GM12878 (cell line): ENCODE results near the gene CD70. TPM values are rescaled to one million over a fixed set of nuclear protein-coding genes. Genes with fewer than 3 reads are reported as not detected.
A peak's percentile ranks its signal among the peaks of the same experiment; 100 is the strongest.

Experiments used
- ASH2L ChIP-seq: fragments of 300-600, 200-600 bp; sonication (generic); IDR thresholded peaks from 2 replicates; pipeline ENCODE4 v1.6.1; 2017; ENCODE audit warnings: low read depth, mild to moderate bottlenecking, borderline replicate concordance
- CHD2 ChIP-seq: IDR thresholded peaks from 2 replicates; pipeline ENCODE4 v1.6.1; 2011; ENCODE audit warnings: low read depth, low read length, improper control_type of control experiment, borderline replicate concordance
- EED ChIP-seq: sonication (generic); IDR thresholded peaks from 2 replicates; pipeline ENCODE4 v1.6.1; 2016; ENCODE audit warnings: antibody characterized with exemption, low read depth
- IRF3 ChIP-seq: fragments of 450-650 bp; IDR thresholded peaks from 2 replicates; pipeline ENCODE4 v1.6.1; 2014; ENCODE audit warnings: mild to moderate bottlenecking
- IRF5 ChIP-seq: fragments of 450-650 bp; IDR thresholded peaks from 2 replicates; pipeline ENCODE4 v1.6.1; 2017; ENCODE audit warnings: borderline replicate concordance
- JUNB ChIP-seq: IDR thresholded peaks from 2 replicates; pipeline ENCODE4 v1.6.1; 2016; ENCODE audit warnings: antibody characterized with exemption, mild to moderate bottlenecking
- MTA2 ChIP-seq: fragments of 450-650 bp; IDR thresholded peaks from 2 replicates; pipeline ENCODE4 v1.6.1; 2016; ENCODE audit warnings: low read depth, mild to moderate bottlenecking, moderate library complexity
- MXI1 ChIP-seq: fragments of 150-350 bp; IDR thresholded peaks from 2 replicates; pipeline ENCODE4 v1.6.1; 2011; ENCODE audit warnings: low read depth, mild to moderate bottlenecking, inconsistent platforms, low read length, improper control_type of control experiment
- NBN ChIP-seq: fragments of 450-650 bp; IDR thresholded peaks from 2 replicates; pipeline ENCODE4 v1.6.1; 2016
- RB1 ChIP-seq: fragments of 450-650 bp; formaldehyde crosslinking; IDR thresholded peaks from 2 replicates; pipeline ENCODE4 v1.6.1; 2017; ENCODE audit warnings: mild to moderate bottlenecking, borderline replicate concordance
- STAT3 ChIP-seq: IDR thresholded peaks from 2 replicates; pipeline ENCODE4 v1.6.1; 2011; ENCODE audit warnings: low read depth, low read length, improper control_type of control experiment
- TBL1XR1 ChIP-seq: IDR thresholded peaks from 2 replicates; pipeline ENCODE4 v1.6.1; 2012; ENCODE audit warnings: low read depth, low read length, improper control_type of control experiment
- ZNF217 ChIP-seq: fragments of 450-650 bp; IDR thresholded peaks from 2 replicates; pipeline ENCODE4 v1.6.1; 2017; ENCODE audit warnings: antibody characterized with exemption, mild to moderate bottlenecking
- polyA plus RNA-seq, 11 experiments: library from polyadenylated mRNA; depleted of rRNA in 4 of 11; unstranded in 6 of 11; stranded (reverse) in 5 of 11; fragments of >200 nt; fragmentation: Nextera tagmentation in 4 of 11; fragmentation: Illumina TruSeq in 1 of 11; extraction: Ambion mirVana in 4 of 11; extraction: Trizol in 1 of 11; gene quantifications; 1 replicate in 1 of 11; 2 replicates in 10 of 11; pipeline versions ENCODE4 v1.2.1 to v1.2.3, GENCODE V29; 2011 to 2016; ENCODE audit warnings: inconsistent platforms in 2 of 11, missing spikeins in 2 of 11, low read depth in 1 of 11
- total RNA-seq, 4 experiments: library from RNA; depleted of rRNA in 3 of 4; stranded (reverse); fragments of >200 nt in 3 of 4; fragmentation: Illumina TruSeq in 1 of 4; extraction: Trizol in 1 of 4; gene quantifications; 2 replicates each; pipeline versions ENCODE4 v1.2.1 to v1.2.3, GENCODE V29; 2013 to 2021
- TF ChIP-seq, protein P1 (sequence below): fragments of 150-350 bp; IDR thresholded peaks from 2 replicates; pipeline ENCODE4 v1.6.1; 2016; ENCODE audit warnings: low read depth, low read length
- TF ChIP-seq, protein P2 (sequence below): fragments of 450-650 bp; formaldehyde crosslinking; IDR thresholded peaks from 2 replicates; pipeline ENCODE4 v1.5.0; 2022; ENCODE audit warnings: mild to moderate bottlenecking, missing genetic modification characterization
- TF ChIP-seq, protein P3 (sequence below): fragments of 450-650 bp; IDR thresholded peaks from 2 replicates; pipeline ENCODE4 v1.6.1; 2016; ENCODE audit warnings: mild to moderate bottlenecking, moderate library complexity, borderline replicate concordance

Gene CD70
- total and polyA plus RNA-seq, 10 of the 15 experiments (the other 5 are each of a cell fraction or from before 2014, with no cell fraction given), result 16.4 to 441 (median 265) TPM

GRCh38 chr19:6587093-6587820 is 3.7 kb downstream of the CD70 start (continued):
- TF ChIP-seq RB1 (no peak; the same call in 1 of the 2 replicates), EED (no peak), MTA2 (peak; percentile 36; the same call in 1 of the 2 replicates), CHD2 (peak; percentile 54; the same call in 1 of the 2 replicates), MXI1 (peak; percentile 77), TBL1XR1 (no peak), IRF3 (no peak), NBN (peak; percentile 96; the same call in 1 of the 2 replicates), STAT3 (no peak), IRF5 (no peak; the same call in 1 of the 2 replicates), ASH2L (no peak), JUNB (no peak), ZNF217 (0 out of 2 replicates have a peak, but pooled peaks have one; percentile 20)
- TF ChIP-seq, protein P1, sequence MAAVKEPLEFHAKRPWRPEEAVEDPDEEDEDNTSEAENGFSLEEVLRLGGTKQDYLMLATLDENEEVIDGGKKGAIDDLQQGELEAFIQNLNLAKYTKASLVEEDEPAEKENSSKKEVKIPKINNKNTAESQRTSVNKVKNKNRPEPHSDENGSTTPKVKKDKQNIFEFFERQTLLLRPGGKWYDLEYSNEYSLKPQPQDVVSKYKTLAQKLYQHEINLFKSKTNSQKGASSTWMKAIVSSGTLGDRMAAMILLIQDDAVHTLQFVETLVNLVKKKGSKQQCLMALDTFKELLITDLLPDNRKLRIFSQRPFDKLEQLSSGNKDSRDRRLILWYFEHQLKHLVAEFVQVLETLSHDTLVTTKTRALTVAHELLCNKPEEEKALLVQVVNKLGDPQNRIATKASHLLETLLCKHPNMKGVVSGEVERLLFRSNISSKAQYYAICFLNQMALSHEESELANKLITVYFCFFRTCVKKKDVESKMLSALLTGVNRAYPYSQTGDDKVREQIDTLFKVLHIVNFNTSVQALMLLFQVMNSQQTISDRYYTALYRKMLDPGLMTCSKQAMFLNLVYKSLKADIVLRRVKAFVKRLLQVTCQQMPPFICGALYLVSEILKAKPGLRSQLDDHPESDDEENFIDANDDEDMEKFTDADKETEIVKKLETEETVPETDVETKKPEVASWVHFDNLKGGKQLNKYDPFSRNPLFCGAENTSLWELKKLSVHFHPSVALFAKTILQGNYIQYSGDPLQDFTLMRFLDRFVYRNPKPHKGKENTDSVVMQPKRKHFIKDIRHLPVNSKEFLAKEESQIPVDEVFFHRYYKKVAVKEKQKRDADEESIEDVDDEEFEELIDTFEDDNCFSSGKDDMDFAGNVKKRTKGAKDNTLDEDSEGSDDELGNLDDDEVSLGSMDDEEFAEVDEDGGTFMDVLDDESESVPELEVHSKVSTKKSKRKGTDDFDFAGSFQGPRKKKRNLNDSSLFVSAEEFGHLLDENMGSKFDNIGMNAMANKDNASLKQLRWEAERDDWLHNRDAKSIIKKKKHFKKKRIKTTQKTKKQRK, result no peak
- TF ChIP-seq, protein P2, sequence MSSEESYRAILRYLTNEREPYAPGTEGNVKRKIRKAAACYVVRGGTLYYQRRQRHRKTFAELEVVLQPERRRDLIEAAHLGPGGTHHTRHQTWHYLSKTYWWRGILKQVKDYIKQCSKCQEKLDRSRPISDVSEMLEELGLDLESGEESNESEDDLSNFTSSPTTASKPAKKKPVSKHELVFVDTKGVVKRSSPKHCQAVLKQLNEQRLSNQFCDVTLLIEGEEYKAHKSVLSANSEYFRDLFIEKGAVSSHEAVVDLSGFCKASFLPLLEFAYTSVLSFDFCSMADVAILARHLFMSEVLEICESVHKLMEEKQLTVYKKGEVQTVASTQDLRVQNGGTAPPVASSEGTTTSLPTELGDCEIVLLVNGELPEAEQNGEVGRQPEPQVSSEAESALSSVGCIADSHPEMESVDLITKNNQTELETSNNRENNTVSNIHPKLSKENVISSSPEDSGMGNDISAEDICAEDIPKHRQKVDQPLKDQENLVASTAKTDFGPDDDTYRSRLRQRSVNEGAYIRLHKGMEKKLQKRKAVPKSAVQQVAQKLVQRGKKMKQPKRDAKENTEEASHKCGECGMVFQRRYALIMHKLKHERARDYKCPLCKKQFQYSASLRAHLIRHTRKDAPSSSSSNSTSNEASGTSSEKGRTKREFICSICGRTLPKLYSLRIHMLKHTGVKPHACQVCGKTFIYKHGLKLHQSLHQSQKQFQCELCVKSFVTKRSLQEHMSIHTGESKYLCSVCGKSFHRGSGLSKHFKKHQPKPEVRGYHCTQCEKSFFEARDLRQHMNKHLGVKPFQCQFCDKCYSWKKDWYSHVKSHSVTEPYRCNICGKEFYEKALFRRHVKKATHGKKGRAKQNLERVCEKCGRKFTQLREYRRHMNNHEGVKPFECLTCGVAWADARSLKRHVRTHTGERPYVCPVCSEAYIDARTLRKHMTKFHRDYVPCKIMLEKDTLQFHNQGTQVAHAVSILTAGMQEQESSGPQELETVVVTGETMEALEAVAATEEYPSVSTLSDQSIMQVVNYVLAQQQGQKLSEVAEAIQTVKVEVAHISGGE (CRISPR knock-in tag), result no peak
- TF ChIP-seq, protein P3, sequence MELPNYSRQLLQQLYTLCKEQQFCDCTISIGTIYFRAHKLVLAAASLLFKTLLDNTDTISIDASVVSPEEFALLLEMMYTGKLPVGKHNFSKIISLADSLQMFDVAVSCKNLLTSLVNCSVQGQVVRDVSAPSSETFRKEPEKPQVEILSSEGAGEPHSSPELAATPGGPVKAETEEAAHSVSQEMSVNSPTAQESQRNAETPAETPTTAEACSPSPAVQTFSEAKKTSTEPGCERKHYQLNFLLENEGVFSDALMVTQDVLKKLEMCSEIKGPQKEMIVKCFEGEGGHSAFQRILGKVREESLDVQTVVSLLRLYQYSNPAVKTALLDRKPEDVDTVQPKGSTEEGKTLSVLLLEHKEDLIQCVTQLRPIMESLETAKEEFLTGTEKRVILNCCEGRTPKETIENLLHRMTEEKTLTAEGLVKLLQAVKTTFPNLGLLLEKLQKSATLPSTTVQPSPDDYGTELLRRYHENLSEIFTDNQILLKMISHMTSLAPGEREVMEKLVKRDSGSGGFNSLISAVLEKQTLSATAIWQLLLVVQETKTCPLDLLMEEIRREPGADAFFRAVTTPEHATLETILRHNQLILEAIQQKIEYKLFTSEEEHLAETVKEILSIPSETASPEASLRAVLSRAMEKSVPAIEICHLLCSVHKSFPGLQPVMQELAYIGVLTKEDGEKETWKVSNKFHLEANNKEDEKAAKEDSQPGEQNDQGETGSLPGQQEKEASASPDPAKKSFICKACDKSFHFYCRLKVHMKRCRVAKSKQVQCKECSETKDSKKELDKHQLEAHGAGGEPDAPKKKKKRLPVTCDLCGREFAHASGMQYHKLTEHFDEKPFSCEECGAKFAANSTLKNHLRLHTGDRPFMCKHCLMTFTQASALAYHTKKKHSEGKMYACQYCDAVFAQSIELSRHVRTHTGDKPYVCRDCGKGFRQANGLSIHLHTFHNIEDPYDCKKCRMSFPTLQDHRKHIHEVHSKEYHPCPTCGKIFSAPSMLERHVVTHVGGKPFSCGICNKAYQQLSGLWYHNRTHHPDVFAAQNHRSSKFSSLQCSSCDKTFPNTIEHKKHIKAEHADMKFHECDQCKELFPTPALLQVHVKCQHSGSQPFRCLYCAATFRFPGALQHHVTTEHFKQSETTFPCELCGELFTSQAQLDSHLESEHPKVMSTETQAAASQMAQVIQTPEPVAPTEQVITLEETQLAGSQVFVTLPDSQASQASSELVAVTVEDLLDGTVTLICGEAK, result no peak
